ENCODE measurements around the gene NUP98. TPM values are rescaled to one million over a fixed set of nuclear protein-coding genes. Genes with fewer than 3 reads are reported as not detected.

The NUP98 gene
- total RNA-seq, 1 experiment from 2014 or later = 98.4 TPM

DNA sequence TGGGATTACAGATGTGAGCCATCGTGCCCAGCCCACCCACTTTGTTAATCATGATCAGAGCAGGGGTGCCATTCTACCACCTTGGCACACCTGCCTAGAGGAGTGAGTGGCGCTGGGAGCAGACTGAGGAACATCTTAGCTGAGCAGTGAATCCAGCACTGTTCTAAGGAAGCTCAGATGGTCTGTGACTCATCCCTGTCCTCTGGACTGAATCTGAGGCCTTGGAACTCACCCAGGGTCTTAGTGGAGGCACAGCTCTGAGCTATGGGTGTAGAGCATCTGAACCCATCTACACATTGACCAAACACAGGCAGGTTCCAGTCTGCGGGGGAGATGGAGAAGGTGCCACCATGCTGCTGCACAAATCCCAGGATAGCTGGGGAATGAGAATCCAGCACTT lies 25.9 kb upstream of the NUP98 start:
- H3K9me2 ChIP-seq (ENCODE audit: insufficient read depth) = no peaks in the 10 kb centered on the region
- H3K4me1 ChIP-seq (ENCODE audit: control insufficient read depth in 1 of 2, insufficient read depth in 2 of 2, low read length in 2 of 2) = peaks cover 0 to 5% of the 10 kb centered on the region in 2 experiments; a peak in 1 of 4 replicates
- no peak for ATAC-seq
- H3K27me3 ChIP-seq (ENCODE audit: insufficient read depth, low read length) = no peaks in the 10 kb centered on the region
- H3K36me3 ChIP-seq (ENCODE audit: control insufficient read depth in 1 of 2, insufficient read depth in 2 of 2, low read length in 2 of 2) = peaks cover 10 to 16% of the 10 kb centered on the region in 2 experiments; a peak in 3 of 4 replicates
- ChIA-PET RAD21 (ENCODE audit: low non-redundant PET in 1 of 2, low total read pairs in 2 of 2, uncharacterized antibody in 2 of 2, unreplicated experiment in 2 of 2) (no interaction called here), POLR2A (no interaction called here), CTCF (interaction anchor here (1.0 to 1.4 kb wide), 4 partner anchors 9 to 249 kb away, joined by 3 to 6 read pairs (median 4); partner anchors contain the start of gene PGAP2)
- no peak overlapping the region for H2AFZ ChIP-seq (ENCODE audit: low read depth, low read length, poor library complexity, severe bottlenecking)
- no peak overlapping the region for H3K9ac ChIP-seq (ENCODE audit: low read length)
- no peaks in the 10 kb centered on the region for H3K79me2 ChIP-seq (ENCODE audit: insufficient read depth, low read length)
- TF ChIP-seq FOSL1 (IDR thresholded peaks at IDR 0.05; ENCODE audit: low read depth) (no peak), SIN3A (IDR thresholded peaks at IDR 0.05; ENCODE audit: low read depth) (no peak), YY1 (IDR thresholded peaks at IDR 0.05; ENCODE audit: extremely low read depth, insufficient replicate concordance, low read depth, low read length) (no peak), ZBTB33 (IDR thresholded peaks at IDR 0.05; ENCODE audit: extremely low read depth, insufficient replicate concordance, low read length) (no peak), POLR2AphosphoS5 (IDR thresholded peaks at IDR 0.05; ENCODE audit: low read depth, low read length) (no peak), JUND (IDR thresholded peaks at IDR 0.05) (no peak), EGR1 (IDR thresholded peaks at IDR 0.05; ENCODE audit: low read depth) (no peak), EZH2phosphoT487 (IDR thresholded peaks at IDR 0.05; ENCODE audit: borderline replicate concordance) (no peak), EZH2 (IDR thresholded peaks at IDR 0.05) (no peak), CEBPB (IDR thresholded peaks at IDR 0.05; ENCODE audit: low read depth) (no peak), ATF3 (IDR thresholded peaks at IDR 0.05) (no peak), ELF1 (IDR thresholded peaks at IDR 0.05; ENCODE audit: borderline replicate concordance, low read depth) (no peak), REST (IDR thresholded peaks at IDR 0.05; ENCODE audit: low read depth) (no peak), TCF7L2 (IDR thresholded peaks at IDR 0.05; ENCODE audit: borderline replicate concordance, extremely low read depth, insufficient read depth, insufficient read length) (no peak), RAD21 (IDR thresholded peaks at IDR 0.05; ENCODE audit: low read depth) (no peak), POLR2A (IDR thresholded peaks at IDR 0.05; ENCODE audit: borderline replicate concordance, extremely low read depth, insufficient read depth, insufficient read length) (no peak), SRF (IDR thresholded peaks at IDR 0.05; ENCODE audit: low read depth) (no peak), CBX3 (IDR thresholded peaks at IDR 0.05; ENCODE audit: low read depth) (no peak), ZNF274 (IDR thresholded peaks at IDR 0.05; ENCODE audit: low read depth, low read length) (no peak)
- TF ChIP-seq, protein P1, sequence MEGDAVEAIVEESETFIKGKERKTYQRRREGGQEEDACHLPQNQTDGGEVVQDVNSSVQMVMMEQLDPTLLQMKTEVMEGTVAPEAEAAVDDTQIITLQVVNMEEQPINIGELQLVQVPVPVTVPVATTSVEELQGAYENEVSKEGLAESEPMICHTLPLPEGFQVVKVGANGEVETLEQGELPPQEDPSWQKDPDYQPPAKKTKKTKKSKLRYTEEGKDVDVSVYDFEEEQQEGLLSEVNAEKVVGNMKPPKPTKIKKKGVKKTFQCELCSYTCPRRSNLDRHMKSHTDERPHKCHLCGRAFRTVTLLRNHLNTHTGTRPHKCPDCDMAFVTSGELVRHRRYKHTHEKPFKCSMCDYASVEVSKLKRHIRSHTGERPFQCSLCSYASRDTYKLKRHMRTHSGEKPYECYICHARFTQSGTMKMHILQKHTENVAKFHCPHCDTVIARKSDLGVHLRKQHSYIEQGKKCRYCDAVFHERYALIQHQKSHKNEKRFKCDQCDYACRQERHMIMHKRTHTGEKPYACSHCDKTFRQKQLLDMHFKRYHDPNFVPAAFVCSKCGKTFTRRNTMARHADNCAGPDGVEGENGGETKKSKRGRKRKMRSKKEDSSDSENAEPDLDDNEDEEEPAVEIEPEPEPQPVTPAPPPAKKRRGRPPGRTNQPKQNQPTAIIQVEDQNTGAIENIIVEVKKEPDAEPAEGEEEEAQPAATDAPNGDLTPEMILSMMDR (IDR thresholded peaks at IDR 0.05 in 2 of 3, conservative IDR thresholded peaks at IDR 0.05 in 1 of 3; ENCODE audit: borderline replicate concordance in 1 of 3, insufficient read depth in 1 of 3, low read depth in 2 of 3, low read length in 2 of 3) = no peak
- no peak overlapping the region for H3K4me3 ChIP-seq (replicated peaks in 1 of 2; ENCODE audit: low read depth in 1 of 2, low read length in 2 of 2)
- no peaks in the 10 kb centered on the region for H3K9me3 ChIP-seq (ENCODE audit: control insufficient read depth in 1 of 2, insufficient read depth in 1 of 2, low read depth in 1 of 2, low read length in 2 of 2)
- intact Hi-C loops (cut with micrococcal nuclease) = no loop called here
- no TSS peak for BruUV-seq (replicated peaks)
- DNase-seq (ENCODE audit: low read depth, low spot score) = no peak
- H3K4me2 ChIP-seq (ENCODE audit: low read length) = no peak overlapping the region
- no peaks in the 10 kb centered on the region for H4K20me1 ChIP-seq (ENCODE audit: insufficient read depth)
- H3K27ac ChIP-seq (ENCODE audit: low read depth, low read length) = no peak overlapping the region

All from HCT116 (cell line).